ENCODE measurements around the gene TBC1D32.

TBC1D32 gene

DNA sequence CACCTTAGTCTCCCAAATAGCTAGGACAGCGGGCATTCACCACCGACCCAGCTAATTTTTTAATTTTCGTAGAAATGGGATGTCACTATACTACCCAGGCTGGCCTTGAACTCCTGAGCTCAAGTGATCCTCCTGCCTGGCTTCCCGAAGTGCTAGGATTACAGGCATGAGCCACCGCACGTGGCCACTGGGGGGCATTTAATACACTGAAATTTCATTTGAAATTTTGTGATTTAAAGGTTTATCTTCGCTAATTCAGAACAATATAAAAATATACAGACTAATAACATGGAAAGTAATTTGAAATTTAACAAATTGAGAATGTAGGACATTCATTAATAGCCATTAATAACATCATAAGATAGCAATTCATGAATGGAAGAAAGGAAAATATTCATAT, 20.5 kb upstream of the TBC1D32 start:
- DNase-seq (ENCODE audit: low spot score), result no peak
- no peak for TF ChIP-seq CTCF (IDR thresholded peaks at IDR 0.05; ENCODE audit: extremely low read depth, missing control alignments)

DNA sequence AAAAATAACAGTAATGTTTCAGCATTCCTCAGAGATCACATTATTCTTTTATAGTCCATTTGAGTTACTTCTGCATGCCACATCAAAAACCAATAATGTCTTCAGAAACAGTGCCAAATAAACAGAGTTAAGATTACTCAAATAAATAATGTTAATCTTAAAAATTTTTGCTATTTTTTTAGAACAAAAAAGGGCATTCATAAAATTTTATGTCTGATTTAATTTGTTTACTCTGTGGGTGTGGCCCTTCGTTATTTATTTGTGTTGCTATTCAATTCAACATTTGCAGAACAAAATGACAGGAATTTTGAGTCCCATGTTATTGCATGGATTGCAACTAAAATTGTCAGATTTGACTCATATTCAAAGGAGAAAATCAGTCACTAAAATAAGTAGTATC, 18.7 kb upstream of the TBC1D32 start:
- DNase-seq (ENCODE audit: low spot score), result no peak
- TF ChIP-seq CTCF (IDR thresholded peaks at IDR 0.05; ENCODE audit: extremely low read depth, missing control alignments), result no peak

- no peak for DNase-seq (ENCODE audit: low spot score)
- no peak for TF ChIP-seq CTCF (IDR thresholded peaks at IDR 0.05; ENCODE audit: extremely low read depth, missing control alignments)
Observed at GRCh38 chr6:121351916-121352315, 17.6 kb upstream of the TBC1D32 start.

DNA sequence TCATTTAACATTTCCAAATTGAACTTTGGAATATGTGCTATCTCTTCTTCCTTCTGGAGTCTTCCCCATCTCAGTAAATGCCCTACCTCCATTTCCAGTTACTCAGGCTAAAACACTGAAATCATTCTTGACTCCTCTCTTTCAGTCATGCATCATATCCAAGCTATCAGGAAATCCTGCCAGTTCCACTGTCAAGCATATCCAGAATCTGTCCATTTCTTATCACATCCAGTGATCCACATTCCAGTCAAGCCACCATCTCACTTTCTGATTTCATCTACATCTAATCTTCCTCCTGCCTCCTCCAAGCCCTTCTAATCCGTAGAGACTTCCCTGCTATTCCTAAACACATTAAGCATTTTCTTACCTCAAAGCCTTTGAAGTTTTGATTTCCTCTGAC, 15.3 kb upstream of the TBC1D32 start:
- TF ChIP-seq CTCF (IDR thresholded peaks at IDR 0.05; ENCODE audit: extremely low read depth, missing control alignments), result no peak
- DNase-seq (ENCODE audit: low spot score), result no peak

DNA sequence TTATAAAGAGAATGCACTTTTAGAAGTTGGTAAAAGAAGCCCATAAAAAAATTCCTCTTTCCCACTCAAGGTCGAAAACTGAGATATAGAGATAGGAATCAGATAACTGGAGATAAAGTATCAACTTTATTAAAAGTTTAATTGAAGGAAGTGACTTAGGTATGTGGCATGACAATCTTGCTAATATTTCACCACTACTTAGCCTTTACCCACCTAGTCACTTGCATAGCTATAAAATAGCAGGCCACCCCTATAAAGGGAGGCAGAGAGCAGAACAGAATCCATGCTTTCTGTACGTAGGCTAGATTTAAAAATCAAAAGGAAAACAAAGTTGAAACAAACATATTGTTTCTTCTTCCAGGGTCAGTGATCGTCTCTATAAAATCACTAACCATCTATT, 13.2 kb upstream of the TBC1D32 start:
- DNase-seq (ENCODE audit: low spot score), result no peak
- TF ChIP-seq CTCF (IDR thresholded peaks at IDR 0.05; ENCODE audit: extremely low read depth, missing control alignments), result no peak

GRCh38 chr6:121344539-121344938, 10.3 kb upstream of the TBC1D32 start:
- DNase-seq (ENCODE audit: low spot score), result no peak
- TF ChIP-seq CTCF (IDR thresholded peaks at IDR 0.05; ENCODE audit: extremely low read depth, missing control alignments), result no peak

GRCh38 chr6:121339639-121340226, 5.5 kb upstream of the TBC1D32 start:
- no peak for TF ChIP-seq CTCF (IDR thresholded peaks at IDR 0.05; ENCODE audit: extremely low read depth, missing control alignments)
- DNase-seq (ENCODE audit: low spot score), result no peak
